Hematopoietic multipotent progenitor cell treated with erythropoietin and hydrocortisone succinate and interleukin-3 and kit ligand, for 4 days (in vitro differentiated cells): Measurements from ENCODE around the gene YIPF7.

ENCODE experiments used
- DNase-seq: peaks from one replicate; pipeline ENCODE4 v3.0.0-alpha.2; 2015

Gene YIPF7

DNA sequence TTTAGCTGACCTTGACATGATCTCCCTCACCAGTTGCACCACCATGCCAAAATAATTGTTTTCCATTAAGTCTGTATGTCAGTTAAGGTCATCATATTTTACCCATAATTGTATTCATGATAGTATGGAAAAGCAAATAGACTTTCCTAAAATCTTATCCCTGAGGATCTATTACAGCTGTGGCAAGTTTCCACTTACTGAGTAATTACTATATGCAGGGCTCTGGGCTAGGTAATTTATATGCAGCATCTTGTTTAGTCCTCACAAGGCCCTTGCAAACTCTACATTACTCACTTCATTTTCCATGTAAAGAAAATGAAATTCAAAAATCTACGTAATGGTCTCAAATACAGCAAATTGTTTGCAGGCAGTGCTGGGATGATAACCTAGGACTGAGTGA, 34.8 kb downstream of the YIPF7 start:
- no peak for DNase-seq

DNA sequence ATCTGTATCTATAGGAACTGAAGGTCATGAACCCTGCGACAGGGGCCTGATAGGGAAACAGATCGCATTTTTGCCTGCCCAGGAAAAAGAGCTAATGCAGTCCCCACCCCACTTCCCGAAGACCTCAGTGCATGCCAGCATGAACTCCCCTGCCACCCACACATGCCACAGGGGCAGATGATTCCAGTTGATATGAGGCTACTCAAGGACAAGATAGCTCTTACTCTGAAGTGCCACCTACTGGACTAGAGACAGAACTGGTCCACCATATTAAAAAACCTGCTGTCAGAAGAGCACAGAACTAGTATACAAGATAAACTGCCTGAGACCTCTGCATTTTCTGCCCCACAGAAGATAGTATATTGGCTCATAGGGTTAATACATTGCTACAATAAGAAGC, 68.0 kb downstream of the YIPF7 start:
- DNase-seq = peak; percentile 53

DNA sequence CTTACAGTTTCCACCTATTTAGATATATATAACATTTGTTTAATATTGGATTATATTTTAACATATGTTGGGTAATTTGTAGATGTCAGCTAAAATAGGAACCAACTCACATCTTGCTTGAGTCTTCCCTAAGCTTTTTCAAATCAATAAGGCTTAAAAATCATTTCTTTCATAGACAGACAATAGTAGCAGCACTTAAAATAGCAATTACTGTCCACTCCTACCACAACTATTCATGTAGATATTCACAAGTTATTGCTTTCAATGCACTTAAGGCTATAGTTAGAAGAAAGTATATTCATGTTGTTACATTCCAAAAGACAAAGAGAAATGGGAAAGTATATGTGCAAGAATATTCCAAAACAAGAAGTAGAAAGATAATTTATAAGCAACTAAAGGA, 71.2 kb downstream of the YIPF7 start:
- no peak for DNase-seq

DNA sequence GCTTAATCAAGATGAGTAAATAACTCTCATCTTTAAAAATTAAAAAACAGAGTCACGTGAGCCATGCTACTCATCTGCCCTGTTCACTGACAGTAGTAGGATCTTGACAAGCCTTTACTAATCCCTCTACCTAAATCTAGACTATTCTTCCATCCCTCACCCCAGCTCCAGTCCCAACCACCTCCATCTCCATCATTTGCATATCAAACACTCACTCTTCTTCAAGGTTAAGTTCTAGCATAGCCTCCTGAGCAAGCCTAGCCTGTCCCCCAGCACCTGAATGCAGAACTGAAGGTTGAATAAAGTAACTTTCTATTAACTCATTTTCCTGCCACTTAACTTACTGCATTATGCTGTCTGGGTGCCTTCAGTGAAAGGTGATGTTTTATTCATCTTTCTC, 72.5 kb downstream of the YIPF7 start:
- no peak for DNase-seq
